H1 (cell line): ENCODE results near the gene SNX17.

Experiments
- CEBPB ChIP-seq: IDR thresholded peaks from 2 replicates; pipeline ENCODE4 v1.6.1; 2012; ENCODE audit warnings: low read depth, low read length
- CREB1 ChIP-seq: IDR thresholded peaks from 2 replicates; pipeline ENCODE4 v1.6.1; 2012; ENCODE audit warnings: inconsistent platforms
- EP300 ChIP-seq, 2 experiments: IDR thresholded peaks; 1 replicate in 1 of 2; 2 replicates in 1 of 2; pipeline ENCODE4 v1.6.1; 2011 to 2012; ENCODE audit warnings: low read depth in 2 of 2, low read length in 2 of 2, mild to moderate bottlenecking in 2 of 2, borderline replicate concordance in 1 of 2, inconsistent platforms in 1 of 2, moderate library complexity in 1 of 2
- EZH2 ChIP-seq: fragments of 200-600 bp; sonication (generic); IDR thresholded peaks from 2 replicates; pipeline ENCODE4 v1.7.1; 2012; ENCODE audit warnings: low read depth, mild to moderate bottlenecking, moderate library complexity, low read length, inconsistent platforms; ENCODE audit not compliant: severe bottlenecking
- JUND ChIP-seq: IDR thresholded peaks from 2 replicates; pipeline ENCODE4 v1.6.1; 2011; ENCODE audit warnings: mild to moderate bottlenecking, improper control_type of control experiment, low read length
- NRF1 ChIP-seq: IDR thresholded peaks from 2 replicates; pipeline ENCODE4 v1.6.1; 2011; ENCODE audit warnings: mild to moderate bottlenecking, low read depth, low read length, improper control_type of control experiment
- POLR2AphosphoS5 ChIP-seq: IDR thresholded peaks from 2 replicates; pipeline ENCODE4 v1.6.1; 2011; ENCODE audit warnings: low read depth, low read length
- RFX5 ChIP-seq: IDR thresholded peaks from 2 replicates; pipeline ENCODE4 v1.6.1; 2011; ENCODE audit warnings: low read depth, low read length, improper control_type of control experiment, borderline replicate concordance
- SRF ChIP-seq: IDR thresholded peaks from 2 replicates; pipeline ENCODE4 v1.6.1; 2011; ENCODE audit warnings: mild to moderate bottlenecking, low read depth, low read length, moderate library complexity
- TCF12 ChIP-seq: IDR thresholded peaks from 2 replicates; pipeline ENCODE4 v1.6.1; 2011; ENCODE audit warnings: low read depth, mild to moderate bottlenecking, low read length
- TF ChIP-seq, protein P1 (sequence below): IDR thresholded peaks from 2 replicates; pipeline ENCODE4 v1.6.1; 2012; ENCODE audit warnings: inconsistent platforms
- TF ChIP-seq, protein P2 (sequence below), 3 experiments: IDR thresholded peaks; 1 replicate in 2 of 3; 2 replicates in 1 of 3; pipeline versions ENCODE4 v1.5.1 to v1.6.1; 2011; ENCODE audit warnings: low read length in 3 of 3, mild to moderate bottlenecking in 3 of 3, inconsistent platforms in 2 of 3, low read depth in 1 of 3, moderate library complexity in 1 of 3; ENCODE audit not compliant: insufficient read depth in 1 of 3; ENCODE audit errors: control extremely low read depth in 1 of 3
- TF ChIP-seq, protein P3 (sequence below): IDR thresholded peaks from 2 replicates; pipeline ENCODE4 v1.6.1; 2011; ENCODE audit warnings: low read depth, mild to moderate bottlenecking, low read length; ENCODE audit not compliant: insufficient read depth
- TF ChIP-seq, protein P4 (sequence below): IDR thresholded peaks from 2 replicates; pipeline ENCODE4 v1.6.1; 2011; ENCODE audit warnings: low read length, improper control_type of control experiment

DNA sequence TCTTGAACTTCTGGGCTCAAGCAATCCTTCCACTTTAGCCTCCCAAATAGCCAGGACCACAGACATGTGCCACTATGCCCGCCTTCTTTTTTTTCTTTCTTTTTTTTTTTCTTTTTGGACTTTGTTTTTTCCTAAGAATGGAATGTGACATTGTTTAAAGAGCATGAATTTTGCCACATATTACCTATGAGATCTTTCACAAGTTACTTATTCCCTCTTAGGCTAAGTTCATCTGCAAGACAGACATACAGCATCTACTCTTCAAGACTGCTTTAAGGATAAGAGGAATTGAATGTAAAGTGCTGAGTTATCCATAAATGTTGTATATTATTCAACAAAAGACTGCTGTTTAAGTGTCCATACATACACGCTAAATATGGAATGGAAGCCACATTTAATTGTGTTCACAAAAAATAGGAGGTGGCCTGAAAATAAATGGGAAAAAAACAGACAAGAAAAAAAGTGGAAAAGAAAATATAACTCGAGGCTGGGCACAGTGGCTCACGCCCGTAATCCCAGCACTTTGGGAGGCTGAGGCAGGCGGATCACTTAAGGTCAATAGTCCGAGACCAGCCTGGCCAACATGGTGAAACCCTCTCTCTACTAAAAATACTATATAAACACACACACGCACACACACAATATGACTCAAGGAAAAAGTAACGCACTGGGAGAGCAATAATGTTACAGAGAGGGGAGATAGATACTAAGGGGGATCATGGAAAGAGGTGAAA, 42.2 kb downstream of the SNX17 start:
- TF ChIP-seq JUND (no peak), RFX5 (no peak), SRF (no peak), EP300 (IDR thresholded peaks at IDR 0.05; ENCODE audit: borderline replicate concordance in 1 of 2, low read depth in 2 of 2, low read length in 2 of 2) (no peak), NRF1 (no peak), CREB1 (no peak), POLR2AphosphoS5 (no peak), CEBPB (no peak), TCF12 (no peak), EZH2 (no peak)
- TF ChIP-seq, protein P1, sequence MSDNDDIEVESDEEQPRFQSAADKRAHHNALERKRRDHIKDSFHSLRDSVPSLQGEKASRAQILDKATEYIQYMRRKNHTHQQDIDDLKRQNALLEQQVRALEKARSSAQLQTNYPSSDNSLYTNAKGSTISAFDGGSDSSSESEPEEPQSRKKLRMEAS: no peak
- TF ChIP-seq, protein P2, sequence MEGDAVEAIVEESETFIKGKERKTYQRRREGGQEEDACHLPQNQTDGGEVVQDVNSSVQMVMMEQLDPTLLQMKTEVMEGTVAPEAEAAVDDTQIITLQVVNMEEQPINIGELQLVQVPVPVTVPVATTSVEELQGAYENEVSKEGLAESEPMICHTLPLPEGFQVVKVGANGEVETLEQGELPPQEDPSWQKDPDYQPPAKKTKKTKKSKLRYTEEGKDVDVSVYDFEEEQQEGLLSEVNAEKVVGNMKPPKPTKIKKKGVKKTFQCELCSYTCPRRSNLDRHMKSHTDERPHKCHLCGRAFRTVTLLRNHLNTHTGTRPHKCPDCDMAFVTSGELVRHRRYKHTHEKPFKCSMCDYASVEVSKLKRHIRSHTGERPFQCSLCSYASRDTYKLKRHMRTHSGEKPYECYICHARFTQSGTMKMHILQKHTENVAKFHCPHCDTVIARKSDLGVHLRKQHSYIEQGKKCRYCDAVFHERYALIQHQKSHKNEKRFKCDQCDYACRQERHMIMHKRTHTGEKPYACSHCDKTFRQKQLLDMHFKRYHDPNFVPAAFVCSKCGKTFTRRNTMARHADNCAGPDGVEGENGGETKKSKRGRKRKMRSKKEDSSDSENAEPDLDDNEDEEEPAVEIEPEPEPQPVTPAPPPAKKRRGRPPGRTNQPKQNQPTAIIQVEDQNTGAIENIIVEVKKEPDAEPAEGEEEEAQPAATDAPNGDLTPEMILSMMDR (IDR thresholded peaks at IDR 0.05; ENCODE audit: control extremely low read depth in 1 of 3, insufficient read depth in 1 of 3, low read depth in 1 of 3, low read length in 3 of 3): no peak
- TF ChIP-seq, protein P3, sequence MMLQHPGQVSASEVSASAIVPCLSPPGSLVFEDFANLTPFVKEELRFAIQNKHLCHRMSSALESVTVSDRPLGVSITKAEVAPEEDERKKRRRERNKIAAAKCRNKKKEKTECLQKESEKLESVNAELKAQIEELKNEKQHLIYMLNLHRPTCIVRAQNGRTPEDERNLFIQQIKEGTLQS: no peak
- TF ChIP-seq, protein P4, sequence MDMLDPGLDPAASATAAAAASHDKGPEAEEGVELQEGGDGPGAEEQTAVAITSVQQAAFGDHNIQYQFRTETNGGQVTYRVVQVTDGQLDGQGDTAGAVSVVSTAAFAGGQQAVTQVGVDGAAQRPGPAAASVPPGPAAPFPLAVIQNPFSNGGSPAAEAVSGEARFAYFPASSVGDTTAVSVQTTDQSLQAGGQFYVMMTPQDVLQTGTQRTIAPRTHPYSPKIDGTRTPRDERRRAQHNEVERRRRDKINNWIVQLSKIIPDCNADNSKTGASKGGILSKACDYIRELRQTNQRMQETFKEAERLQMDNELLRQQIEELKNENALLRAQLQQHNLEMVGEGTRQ: no peak
